Measurements from ENCODE around the gene FLT4. TPM values are rescaled to one million over a fixed set of nuclear protein-coding genes. Genes with fewer than 3 reads are reported as not detected.

Gene FLT4
- total and polyA plus RNA-seq, 4 donors, result 2.0 to 19.9 (median 7.6) TPM

DNA sequence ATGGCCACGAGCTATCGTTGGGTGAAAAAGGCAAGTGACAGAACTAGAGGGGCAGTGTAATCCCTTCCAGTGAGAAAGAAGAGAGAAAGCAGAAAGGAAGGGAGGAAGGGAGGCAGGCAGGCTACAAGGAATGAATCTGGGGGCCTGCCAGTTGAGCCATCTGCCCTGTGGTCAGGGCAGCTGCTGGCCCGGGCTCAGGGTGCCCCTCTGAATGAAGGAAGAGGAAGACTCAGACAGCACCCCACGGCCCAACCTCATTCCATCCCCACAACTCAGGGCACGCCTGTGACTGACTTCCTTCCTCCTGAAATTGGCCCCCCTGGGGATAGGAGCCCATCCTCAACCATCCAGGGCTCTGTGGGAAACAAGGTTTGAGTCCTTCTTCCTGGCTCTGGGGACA lies 20.3 kb upstream of the FLT4 start:
- Histone ChIP-seq H3K36me3 (ENCODE audit: control insufficient read depth in 4 of 4, insufficient read depth in 3 of 4, low read depth in 1 of 4, low read length in 3 of 4) (no peaks in the 10 kb centered on the region), H3K27me3 (ENCODE audit: control insufficient read depth in 4 of 4, insufficient read depth in 4 of 4, low read length in 3 of 4) (peaks cover 0 to 8% (median 0%) of the 10 kb centered on the region in 4 donors), H3K27ac (ENCODE audit: low read depth in 1 of 2, low read length in 2 of 2) (no peak overlapping the region), H3K4me3 (ENCODE audit: low read depth in 1 of 3, low read length in 3 of 3) (no peak overlapping the region), H3K4me1 (ENCODE audit: control insufficient read depth in 4 of 4, insufficient read depth in 4 of 4, low read length in 3 of 4) (peaks cover 0 to 4% (median 1%) of the 10 kb centered on the region in 4 donors), H3K9me3 (ENCODE audit: control insufficient read depth in 4 of 4, low read length in 3 of 4) (peaks cover 0 to 3% (median 0%) of the 10 kb centered on the region in 4 donors), H3K9ac (ENCODE audit: low read depth in 1 of 2, low read length in 2 of 2) (no peak overlapping the region)
- no peak for TF ChIP-seq YY1 (IDR thresholded peaks at IDR 0.05)
- TF ChIP-seq, protein P1, sequence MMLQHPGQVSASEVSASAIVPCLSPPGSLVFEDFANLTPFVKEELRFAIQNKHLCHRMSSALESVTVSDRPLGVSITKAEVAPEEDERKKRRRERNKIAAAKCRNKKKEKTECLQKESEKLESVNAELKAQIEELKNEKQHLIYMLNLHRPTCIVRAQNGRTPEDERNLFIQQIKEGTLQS (IDR thresholded peaks at IDR 0.05), result no peak
- TF ChIP-seq TAF1 (conservative IDR thresholded peaks at IDR 0.05), result no peak
- TF ChIP-seq JUND (IDR thresholded peaks at IDR 0.05), result no peak
- no peak for TF ChIP-seq HNF4G (IDR thresholded peaks at IDR 0.05)
- no peak for TF ChIP-seq RXRA (IDR thresholded peaks at IDR 0.05)
- TF ChIP-seq, protein P2, sequence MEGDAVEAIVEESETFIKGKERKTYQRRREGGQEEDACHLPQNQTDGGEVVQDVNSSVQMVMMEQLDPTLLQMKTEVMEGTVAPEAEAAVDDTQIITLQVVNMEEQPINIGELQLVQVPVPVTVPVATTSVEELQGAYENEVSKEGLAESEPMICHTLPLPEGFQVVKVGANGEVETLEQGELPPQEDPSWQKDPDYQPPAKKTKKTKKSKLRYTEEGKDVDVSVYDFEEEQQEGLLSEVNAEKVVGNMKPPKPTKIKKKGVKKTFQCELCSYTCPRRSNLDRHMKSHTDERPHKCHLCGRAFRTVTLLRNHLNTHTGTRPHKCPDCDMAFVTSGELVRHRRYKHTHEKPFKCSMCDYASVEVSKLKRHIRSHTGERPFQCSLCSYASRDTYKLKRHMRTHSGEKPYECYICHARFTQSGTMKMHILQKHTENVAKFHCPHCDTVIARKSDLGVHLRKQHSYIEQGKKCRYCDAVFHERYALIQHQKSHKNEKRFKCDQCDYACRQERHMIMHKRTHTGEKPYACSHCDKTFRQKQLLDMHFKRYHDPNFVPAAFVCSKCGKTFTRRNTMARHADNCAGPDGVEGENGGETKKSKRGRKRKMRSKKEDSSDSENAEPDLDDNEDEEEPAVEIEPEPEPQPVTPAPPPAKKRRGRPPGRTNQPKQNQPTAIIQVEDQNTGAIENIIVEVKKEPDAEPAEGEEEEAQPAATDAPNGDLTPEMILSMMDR (IDR thresholded peaks at IDR 0.05; ENCODE audit: low read depth, low read length, missing input control), result no peak
- no peak for TF ChIP-seq FOXA2 (IDR thresholded peaks at IDR 0.05)
- TF ChIP-seq, protein P3, sequence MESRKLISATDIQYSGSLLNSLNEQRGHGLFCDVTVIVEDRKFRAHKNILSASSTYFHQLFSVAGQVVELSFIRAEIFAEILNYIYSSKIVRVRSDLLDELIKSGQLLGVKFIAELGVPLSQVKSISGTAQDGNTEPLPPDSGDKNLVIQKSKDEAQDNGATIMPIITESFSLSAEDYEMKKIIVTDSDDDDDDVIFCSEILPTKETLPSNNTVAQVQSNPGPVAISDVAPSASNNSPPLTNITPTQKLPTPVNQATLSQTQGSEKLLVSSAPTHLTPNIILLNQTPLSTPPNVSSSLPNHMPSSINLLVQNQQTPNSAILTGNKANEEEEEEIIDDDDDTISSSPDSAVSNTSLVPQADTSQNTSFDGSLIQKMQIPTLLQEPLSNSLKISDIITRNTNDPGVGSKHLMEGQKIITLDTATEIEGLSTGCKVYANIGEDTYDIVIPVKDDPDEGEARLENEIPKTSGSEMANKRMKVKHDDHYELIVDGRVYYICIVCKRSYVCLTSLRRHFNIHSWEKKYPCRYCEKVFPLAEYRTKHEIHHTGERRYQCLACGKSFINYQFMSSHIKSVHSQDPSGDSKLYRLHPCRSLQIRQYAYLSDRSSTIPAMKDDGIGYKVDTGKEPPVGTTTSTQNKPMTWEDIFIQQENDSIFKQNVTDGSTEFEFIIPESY (IDR thresholded peaks at IDR 0.05), result no peak
- TF ChIP-seq SP1 (IDR thresholded peaks at IDR 0.05), result no peak
- TF ChIP-seq, protein P4, sequence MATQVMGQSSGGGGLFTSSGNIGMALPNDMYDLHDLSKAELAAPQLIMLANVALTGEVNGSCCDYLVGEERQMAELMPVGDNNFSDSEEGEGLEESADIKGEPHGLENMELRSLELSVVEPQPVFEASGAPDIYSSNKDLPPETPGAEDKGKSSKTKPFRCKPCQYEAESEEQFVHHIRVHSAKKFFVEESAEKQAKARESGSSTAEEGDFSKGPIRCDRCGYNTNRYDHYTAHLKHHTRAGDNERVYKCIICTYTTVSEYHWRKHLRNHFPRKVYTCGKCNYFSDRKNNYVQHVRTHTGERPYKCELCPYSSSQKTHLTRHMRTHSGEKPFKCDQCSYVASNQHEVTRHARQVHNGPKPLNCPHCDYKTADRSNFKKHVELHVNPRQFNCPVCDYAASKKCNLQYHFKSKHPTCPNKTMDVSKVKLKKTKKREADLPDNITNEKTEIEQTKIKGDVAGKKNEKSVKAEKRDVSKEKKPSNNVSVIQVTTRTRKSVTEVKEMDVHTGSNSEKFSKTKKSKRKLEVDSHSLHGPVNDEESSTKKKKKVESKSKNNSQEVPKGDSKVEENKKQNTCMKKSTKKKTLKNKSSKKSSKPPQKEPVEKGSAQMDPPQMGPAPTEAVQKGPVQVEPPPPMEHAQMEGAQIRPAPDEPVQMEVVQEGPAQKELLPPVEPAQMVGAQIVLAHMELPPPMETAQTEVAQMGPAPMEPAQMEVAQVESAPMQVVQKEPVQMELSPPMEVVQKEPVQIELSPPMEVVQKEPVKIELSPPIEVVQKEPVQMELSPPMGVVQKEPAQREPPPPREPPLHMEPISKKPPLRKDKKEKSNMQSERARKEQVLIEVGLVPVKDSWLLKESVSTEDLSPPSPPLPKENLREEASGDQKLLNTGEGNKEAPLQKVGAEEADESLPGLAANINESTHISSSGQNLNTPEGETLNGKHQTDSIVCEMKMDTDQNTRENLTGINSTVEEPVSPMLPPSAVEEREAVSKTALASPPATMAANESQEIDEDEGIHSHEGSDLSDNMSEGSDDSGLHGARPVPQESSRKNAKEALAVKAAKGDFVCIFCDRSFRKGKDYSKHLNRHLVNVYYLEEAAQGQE (IDR thresholded peaks at IDR 0.05), result no peak
- TF ChIP-seq NR2F2 (IDR thresholded peaks at IDR 0.05), result no peak
- no peak for TF ChIP-seq FOXA1 (IDR thresholded peaks at IDR 0.05)
- no peak for TF ChIP-seq EGR1 (IDR thresholded peaks at IDR 0.05; ENCODE audit: low read depth in 2 of 2)
- no peak for TF ChIP-seq HNF4A (conservative IDR thresholded peaks at IDR 0.05)
- DNase-seq (ENCODE audit: low spot score), result no peak
- WGBS, result 48% methylated on average over 5 of the region's 5 CpGs

DNA sequence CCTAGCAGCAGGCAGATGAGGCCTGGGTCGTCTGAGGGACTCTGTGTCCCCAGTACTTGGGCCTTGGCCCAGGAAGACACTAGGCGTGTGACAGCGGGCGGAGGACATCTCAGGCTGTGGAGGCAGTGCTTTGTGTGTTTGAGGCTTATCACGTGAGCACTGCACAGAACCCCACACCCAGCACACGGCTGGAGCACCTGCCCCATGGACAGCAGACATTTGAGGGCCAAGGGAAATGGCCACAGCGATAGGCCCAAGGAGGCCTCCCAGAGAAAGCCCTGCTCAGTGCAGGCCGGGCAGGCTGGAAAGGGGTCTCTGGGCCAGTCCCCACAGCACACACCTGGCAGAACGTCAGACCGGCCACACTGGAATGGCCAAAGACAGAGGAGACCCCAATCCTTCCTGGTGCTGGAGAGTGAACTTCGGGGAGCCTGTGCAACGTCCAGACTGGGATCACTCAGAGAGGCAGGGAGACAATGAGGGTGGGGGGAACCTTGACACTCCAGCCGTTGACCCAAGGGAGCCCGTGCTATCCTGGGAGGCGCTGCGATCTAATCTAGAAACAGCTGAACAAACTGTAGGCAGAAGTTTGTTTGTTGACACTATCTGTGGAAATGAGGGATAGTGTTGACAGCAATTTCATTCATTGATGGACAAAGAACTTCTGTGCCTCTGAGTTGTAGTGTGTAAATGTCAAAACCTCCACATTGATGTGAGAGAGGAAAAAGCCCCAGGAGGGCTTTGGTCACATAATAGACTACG lies 19.6 kb upstream of the FLT4 start:
- H3K27ac ChIP-seq (ENCODE audit: low read depth in 1 of 2, low read length in 2 of 2), result no peak overlapping the region

More for the DNA sequence above, 19.6 kb upstream of the FLT4 start:
- Histone ChIP-seq H3K27me3 (ENCODE audit: control insufficient read depth in 4 of 4, insufficient read depth in 4 of 4, low read length in 3 of 4) (peaks cover 0 to 9% (median 0%) of the 10 kb centered on the region in 4 donors), H3K36me3 (ENCODE audit: control insufficient read depth in 4 of 4, insufficient read depth in 3 of 4, low read depth in 1 of 4, low read length in 3 of 4) (no peaks in the 10 kb centered on the region), H3K9ac (ENCODE audit: low read depth in 1 of 2, low read length in 2 of 2) (no peak overlapping the region), H3K4me1 (ENCODE audit: control insufficient read depth in 4 of 4, insufficient read depth in 4 of 4, low read length in 3 of 4) (peaks cover 0 to 4% (median 1%) of the 10 kb centered on the region in 4 donors), H3K9me3 (ENCODE audit: control insufficient read depth in 4 of 4, low read length in 3 of 4) (peaks cover 0 to 3% (median 0%) of the 10 kb centered on the region in 4 donors), H3K4me3 (ENCODE audit: low read depth in 1 of 3, low read length in 3 of 3) (no peak overlapping the region)
- TF ChIP-seq SP1 (IDR thresholded peaks at IDR 0.05) (no peak), YY1 (IDR thresholded peaks at IDR 0.05) (no peak)
- TF ChIP-seq, protein P3 (IDR thresholded peaks at IDR 0.05), result no peak
- WGBS, result 70% methylated on average over 17 of the region's 17 CpGs
- DNase-seq (ENCODE audit: low spot score), result no peak

All from liver (tissue), 9 donors.